ENCODE data around the gene COL9A2.

Gene COL9A2

DNA sequence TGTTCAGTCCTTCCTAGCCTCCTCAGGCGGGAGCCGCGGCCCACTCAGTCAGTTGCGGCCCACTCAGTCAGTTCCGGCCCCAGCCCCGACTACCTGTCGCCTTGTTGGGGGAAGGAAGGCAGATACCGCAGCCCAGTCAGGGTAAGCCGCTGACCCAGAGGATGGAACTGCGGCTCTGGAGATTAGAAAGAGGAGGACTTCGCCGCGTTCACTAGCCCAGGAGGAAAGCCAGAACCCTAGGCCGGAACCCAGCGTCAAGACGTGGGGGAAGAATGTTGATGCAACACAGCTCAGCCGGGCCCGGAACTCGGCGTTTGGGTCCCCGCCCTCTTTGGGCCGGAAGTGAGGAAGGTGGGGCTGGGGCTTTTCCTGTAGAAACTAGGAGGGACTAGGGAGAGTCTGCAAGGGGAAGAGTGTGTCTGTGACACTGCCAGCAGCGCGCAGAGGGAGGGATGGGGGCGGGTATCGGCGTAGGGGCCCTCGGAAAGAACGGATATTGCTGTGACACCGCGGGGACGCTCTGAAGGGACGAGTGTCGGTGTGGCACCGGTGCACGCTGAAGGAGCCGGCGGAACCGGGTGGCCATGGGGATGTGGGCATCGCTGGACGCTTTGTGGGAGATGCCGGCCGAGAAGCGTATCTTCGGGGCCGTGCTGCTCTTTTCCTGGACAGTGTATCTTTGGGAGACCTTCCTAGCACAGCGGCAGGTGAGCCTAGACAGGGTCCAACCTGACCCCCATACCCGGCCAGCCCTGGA lies 59.2 kb downstream of the COL9A2 start, which contains the start of gene ZMPSTE24:
TSS of gene ZMPSTE24 (plus strand) at position 549 of the 757 bp plus-strand sequence. CDS start at position 585, 36 bp downstream.
- peak; percentile 89 for DNase-seq (ENCODE audit: low read depth)

DNA sequence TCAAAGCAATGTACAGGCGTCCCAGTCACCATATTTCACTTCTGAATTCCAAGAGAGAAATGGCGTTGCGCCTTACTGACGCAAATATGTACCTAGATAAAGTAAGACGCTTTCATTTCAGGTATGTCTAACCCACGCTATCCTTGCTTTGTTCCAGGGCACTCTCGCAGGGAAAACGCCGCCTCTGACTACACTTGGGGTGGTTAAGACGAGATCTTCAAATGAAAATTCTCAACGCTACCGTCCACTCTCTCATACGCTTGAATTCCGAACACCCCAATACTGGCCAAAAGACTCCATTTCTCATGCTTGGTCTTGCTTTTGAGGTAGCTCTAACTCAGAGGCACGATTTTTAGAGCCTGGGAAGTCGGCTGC lies 59.8 kb downstream of the COL9A2 start:
- DNase-seq (ENCODE audit: low read depth) = no peak

DNA sequence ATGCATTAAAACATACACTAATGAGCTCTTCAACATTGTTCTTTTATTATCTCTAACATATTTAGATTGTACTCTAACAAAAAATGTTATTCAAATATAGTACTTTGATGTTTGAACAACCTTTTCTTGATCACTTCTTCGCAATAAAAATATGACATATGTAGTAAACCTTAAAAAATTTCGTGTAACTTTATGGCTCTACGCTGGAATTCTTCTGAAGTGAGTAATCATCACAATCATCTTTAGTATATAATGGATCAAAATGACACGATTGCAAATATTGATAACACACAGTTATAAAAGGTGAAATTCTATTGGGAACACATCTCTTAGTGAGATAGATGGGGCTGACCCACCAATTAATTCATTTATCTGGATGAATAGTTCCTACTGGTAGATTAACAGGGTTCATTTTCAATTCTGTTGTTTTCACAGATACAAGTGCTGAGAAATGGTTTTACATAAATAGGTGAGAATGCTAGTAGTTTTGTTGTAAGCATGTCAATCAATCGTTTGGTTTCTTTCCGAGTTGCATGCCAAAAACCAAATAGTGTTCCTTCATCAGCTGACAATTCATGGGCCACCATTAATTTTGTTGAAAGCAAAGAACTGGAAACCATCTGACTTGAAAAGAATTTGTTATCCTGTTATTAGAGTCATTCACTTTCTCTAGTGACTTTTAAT lies 60.5 kb downstream of the COL9A2 start:
- DNase-seq (ENCODE audit: low read depth) = no peak

DNA sequence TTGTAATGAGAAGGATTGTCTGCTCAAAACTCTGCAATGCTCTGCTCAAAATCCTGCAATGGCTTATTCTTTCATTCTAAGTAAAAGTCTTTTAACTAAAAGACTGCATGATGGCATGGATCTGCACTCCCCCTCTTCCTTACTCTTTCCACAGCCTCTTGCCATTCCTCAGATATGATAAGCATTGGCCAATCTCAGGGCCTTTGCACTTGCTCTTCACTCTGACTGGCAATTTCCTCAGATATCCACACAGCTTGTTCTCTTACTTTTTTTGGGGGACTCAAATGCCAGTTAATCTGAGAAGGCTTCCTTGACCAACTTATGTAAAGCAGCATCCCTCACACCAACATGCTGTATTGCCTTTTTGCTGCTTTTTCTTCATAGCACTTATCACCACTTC lies 61.9 kb downstream of the COL9A2 start:
- DNase-seq (ENCODE audit: low read depth) = no peak

DNA sequence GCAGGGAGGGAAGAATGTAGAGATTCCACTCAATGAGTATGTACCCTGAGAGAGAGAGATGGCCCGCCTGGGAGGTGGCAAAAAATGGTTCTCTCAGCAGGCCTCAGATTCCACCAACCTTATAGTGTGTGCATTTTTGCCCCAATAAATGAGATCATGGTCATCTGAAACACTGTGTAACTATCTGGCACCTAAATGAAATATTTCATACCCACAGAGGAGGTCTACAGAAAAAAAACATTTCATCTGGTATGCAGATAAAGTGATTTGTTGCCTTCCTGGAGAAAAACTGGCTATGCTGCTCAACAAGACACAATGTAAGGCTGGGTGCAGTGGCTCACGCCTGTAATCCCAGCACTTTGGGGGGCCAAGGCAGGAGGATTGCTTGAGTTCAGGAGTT lies 64.5 kb downstream of the COL9A2 start:
- DNase-seq (ENCODE audit: low read depth) = no peak

DNA sequence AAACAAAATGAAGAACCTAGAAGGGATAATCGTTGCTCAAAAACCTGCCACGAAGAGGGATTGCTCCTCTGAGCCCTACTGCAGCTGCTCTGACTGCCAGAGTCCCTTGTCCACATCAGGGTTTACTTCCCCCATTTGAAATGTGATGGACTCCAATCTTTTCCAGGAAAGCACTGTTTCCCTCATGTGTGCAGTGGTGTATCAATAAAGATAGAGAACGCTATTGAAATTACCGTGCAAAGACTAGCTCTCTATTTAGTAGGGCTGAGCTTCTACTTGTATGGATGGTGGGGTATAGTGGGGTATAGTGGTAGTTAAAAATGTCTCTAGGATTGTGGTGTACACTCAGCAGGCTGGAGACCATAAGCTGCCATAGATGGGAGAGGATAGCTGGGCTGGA lies 65.6 kb downstream of the COL9A2 start:
- DNase-seq (ENCODE audit: low read depth) = no peak

Data from stimulated activated CD8-positive, alpha-beta memory T cell treated with anti-CD3 and anti-CD28 coated beads, Interleukin-12 subunit alpha, Interleukin-12 subunit beta, amount 100 ng/mL, for 4 hours (primary cell).